Neuronal stem cell (in vitro differentiated cells): ENCODE measurements around the gene UBXN7.
A peak's percentile ranks its signal among the peaks of the same experiment; 100 is the strongest.
"Not testable (repeated sequence)": the region's sequence is repeated elsewhere in the genome, so short reads cannot be mapped to it uniquely, and the experiment has no call there.

Source experiments
- DNase-seq: peaks from one replicate; pipeline ENCODE4 v3.0.0-alpha.2; 2013; ENCODE audit warnings: low spot score
- H2AFZ ChIP-seq: one replicate; pipeline ENCODE4 v1.6.1; 2013; ENCODE audit warnings: mild to moderate bottlenecking, low read length, inconsistent platforms
- H2AK5ac ChIP-seq: 2 replicates; pipeline ENCODE4 v1.6.1; 2013; ENCODE audit warnings: low read depth, mild to moderate bottlenecking, inconsistent platforms, low read length, moderate library complexity, mixed read lengths
- H2BK120ac ChIP-seq: 2 replicates; pipeline ENCODE4 v1.6.1; 2013; ENCODE audit warnings: low read depth, mild to moderate bottlenecking, inconsistent platforms, low read length, moderate library complexity, mixed read lengths
- H2BK12ac ChIP-seq: one replicate; pipeline ENCODE4 v1.6.1; 2013; ENCODE audit warnings: low read length, inconsistent platforms
- H2BK15ac ChIP-seq: 2 replicates; pipeline ENCODE4 v1.6.1; 2013; ENCODE audit warnings: mild to moderate bottlenecking, low read length, inconsistent platforms, mixed read lengths
- H2BK5ac ChIP-seq: one replicate; pipeline ENCODE4 v1.6.1; 2013; ENCODE audit warnings: inconsistent platforms, mild to moderate bottlenecking, low read length, moderate library complexity
- H3K14ac ChIP-seq: one replicate; pipeline ENCODE4 v1.6.1; 2013; ENCODE audit warnings: low read length, inconsistent platforms
- H3K18ac ChIP-seq: 2 replicates; pipeline ENCODE4 v1.6.1; 2013; ENCODE audit warnings: low read length, inconsistent platforms
- H3K23ac ChIP-seq: 2 replicates; pipeline ENCODE4 v1.6.1; 2013; ENCODE audit warnings: low read depth, mild to moderate bottlenecking, mixed read lengths, low read length, inconsistent platforms; ENCODE audit not compliant: poor library complexity
- H3K27ac ChIP-seq: replicated peaks from 3 replicates; pipeline ENCODE4 v1.5.1; 2013; ENCODE audit warnings: low read length, inconsistent platforms
- H3K27me3 ChIP-seq, 3 experiments: 2 replicates each; pipeline ENCODE4 v1.6.1; 2013; ENCODE audit warnings: low read length in 3 of 3, mild to moderate bottlenecking in 2 of 3, inconsistent platforms in 1 of 3, low read depth in 1 of 3, mixed read lengths in 1 of 3, moderate library complexity in 1 of 3; ENCODE audit not compliant: control insufficient read depth in 3 of 3, insufficient read depth in 3 of 3
- H3K36me3 ChIP-seq, 2 donors: replicated peaks in 1 of 2; 2 replicates each; pipeline ENCODE4 v1.6.1; 2013; ENCODE audit warnings: low read length in 2 of 2; ENCODE audit not compliant: control insufficient read depth in 2 of 2, insufficient read depth in 2 of 2
- H3K4ac ChIP-seq: 2 replicates; pipeline ENCODE4 v1.6.1; 2013; ENCODE audit warnings: inconsistent platforms, mild to moderate bottlenecking, low read length, moderate library complexity
- H3K4me1 ChIP-seq, 2 donors: 1 replicate in 1 of 2; 2 replicates in 1 of 2; pipeline ENCODE4 v1.6.1; 2013; ENCODE audit warnings: low read length in 2 of 2, low read depth in 1 of 2; ENCODE audit not compliant: control insufficient read depth in 2 of 2, insufficient read depth in 1 of 2
- H3K4me2 ChIP-seq: one replicate; pipeline ENCODE4 v1.6.1; 2013; ENCODE audit warnings: mild to moderate bottlenecking, low read length, inconsistent platforms; ENCODE audit not compliant: insufficient read depth, poor library complexity, severe bottlenecking
- H3K4me3 ChIP-seq, 2 donors: 2 replicates each; pipeline ENCODE4 v1.5.1; 2013; ENCODE audit warnings: low read length in 2 of 2, mild to moderate bottlenecking in 2 of 2, inconsistent platforms in 1 of 2, moderate library complexity in 1 of 2
- H3K79me1 ChIP-seq: one replicate; pipeline ENCODE4 v1.6.1; 2013; ENCODE audit warnings: low read depth, mild to moderate bottlenecking, inconsistent platforms, low read length, moderate library complexity
- H3K9ac ChIP-seq: one replicate; pipeline ENCODE4 v1.6.1; 2013; ENCODE audit warnings: mild to moderate bottlenecking, low read depth, low read length, inconsistent platforms; ENCODE audit not compliant: poor library complexity
- H3K9me3 ChIP-seq, 2 donors: replicated peaks in 1 of 2; 2 replicates each; pipeline versions ENCODE3 to v1.6.1; 2013; ENCODE audit warnings: low read length in 2 of 2, mild to moderate bottlenecking in 2 of 2, inconsistent platforms in 1 of 2, low read depth in 1 of 2, mixed read lengths in 1 of 2, moderate library complexity in 1 of 2; ENCODE audit not compliant: control insufficient read depth in 2 of 2, insufficient read depth in 1 of 2
- H4K8ac ChIP-seq: one replicate; pipeline ENCODE4 v1.6.1; 2013; ENCODE audit warnings: low read depth, mild to moderate bottlenecking, inconsistent platforms, low read length, moderate library complexity
- H4K91ac ChIP-seq: one replicate; pipeline ENCODE4 v1.6.1; 2013; ENCODE audit warnings: low read length, low read depth, mild to moderate bottlenecking, inconsistent platforms; ENCODE audit not compliant: poor library complexity
- WGBS, 2 donors: extraction: QIAGEN DNeasy Blood & Tissue Kit; methylation state at CpG; one replicate each; pipeline ENCODE4 v1.1.7; 2013; ENCODE audit warnings: missing lambda C conversion rate in 2 of 2, mixed read lengths in 1 of 2; ENCODE audit not compliant: insufficient read length in 2 of 2, insufficient replicate concordance in 1 of 2; ENCODE audit errors: extremely low coverage in 2 of 2; 5-methylcytosine and 5-hydroxymethylcytosine counted together

UBXN7 gene

GRCh38 chr3:196320137-196320536 is 112.1 kb downstream of the UBXN7 start:
- Histone ChIP-seq H4K8ac (no peak overlapping the region), H2BK12ac (no peak overlapping the region), H3K14ac (no peak overlapping the region), H2BK15ac (no peak overlapping the region), H3K27me3 (no peaks in the 10 kb centered on the region), H2AFZ (no peak overlapping the region), H2BK120ac (no peak overlapping the region), H3K27ac (no peak overlapping the region), H3K9me3 (peaks cover 0 to 2% of the 10 kb centered on the region in 2 donors), H2AK5ac (no peak overlapping the region), H3K18ac (no peak overlapping the region), H3K4me3 (no peak overlapping the region), H2BK5ac (no peak overlapping the region), H3K9ac (no peak overlapping the region), H3K79me1 (peaks cover 3% of the 10 kb centered on the region), H3K36me3 (peaks cover 0 to 11% of the 10 kb centered on the region in 2 donors), H3K4me2 (no peak overlapping the region), H3K4me1 (no peaks in the 10 kb centered on the region), H3K23ac (no peak overlapping the region), H4K91ac (no peak overlapping the region), H3K4ac (no peak overlapping the region)
- DNase-seq, result no peak
- WGBS, 2 donors, result no CpG with 5 or more reads among the region's 3 CpGs

- no CpG with 5 or more reads among the region's 92 CpGs for WGBS, 2 donors
- H3K4ac ChIP-seq, result peak within 1 kb of the TSS; percentile 6
- H2AK5ac ChIP-seq, result peak within 1 kb of the TSS; percentile 84
- H3K4me2 ChIP-seq, result peak within 1 kb of the TSS; percentile 83
- no peaks in the 10 kb centered on the region for H3K27me3 ChIP-seq
- H2BK120ac ChIP-seq, result no peak within 1 kb of the TSS
- H3K27ac ChIP-seq, result peak within 1 kb of the TSS; percentile 64
- H2AFZ ChIP-seq, result peak within 1 kb of the TSS; percentile 100
- peak within 1 kb of the TSS; percentile 83 for H3K9ac ChIP-seq
- H4K91ac ChIP-seq, result peak within 1 kb of the TSS; percentile 81
- peak within 1 kb of the TSS; percentile 3 for H3K23ac ChIP-seq
- peak within 1 kb of the TSS; percentile 85 to 98 for H3K4me3 ChIP-seq
- H3K14ac ChIP-seq, result peak within 1 kb of the TSS; percentile 99
- H4K8ac ChIP-seq, result no peak within 1 kb of the TSS
- no peaks in the 10 kb centered on the region for H3K4me1 ChIP-seq
- peaks cover 0 to 2% of the 10 kb centered on the region in 2 donors for H3K9me3 ChIP-seq
- peak; percentile 88 for DNase-seq
- H3K79me1 ChIP-seq, result peaks cover 3% of the 10 kb centered on the region
- H2BK5ac ChIP-seq, result peak within 1 kb of the TSS; percentile 1
- peaks cover 5 to 23% of the 10 kb centered on the region in 2 donors for H3K36me3 ChIP-seq
- peak within 1 kb of the TSS; percentile 78 for H3K18ac ChIP-seq
- no peak within 1 kb of the TSS for H2BK12ac ChIP-seq
- no peak within 1 kb of the TSS for H2BK15ac ChIP-seq
Measured at GRCh38 chr3:196317687-196318467, 114.3 kb downstream of the UBXN7 start, which contains the start of gene DYNLT2B. Gene DYNLT2B (minus strand): TSS chr3:196318240. CDS start chr3:196318152, 88 bp downstream.

- not testable (repeated sequence) for H3K27me3 ChIP-seq, H2BK12ac ChIP-seq, H3K79me1 ChIP-seq, DNase-seq, H3K9me3 ChIP-seq, H3K23ac ChIP-seq, H2BK15ac ChIP-seq, H2BK120ac ChIP-seq, H4K8ac ChIP-seq, H3K4me1 ChIP-seq
- peaks cover 5 to 29% of the 10 kb centered on the region in 2 donors for H3K36me3 ChIP-seq
- H3K27ac ChIP-seq, result peak overlapping the region; percentile 64
- H4K91ac ChIP-seq, result peak overlapping the region; percentile 81
- peak overlapping the region; percentile 6 for H3K4ac ChIP-seq
- peak overlapping the region; percentile 1 for H2BK5ac ChIP-seq
- H3K9ac ChIP-seq, result peak overlapping the region; percentile 83
- peak overlapping the region; percentile 83 for H3K4me2 ChIP-seq
- peak overlapping the region; percentile 100 for H2AFZ ChIP-seq
- H2AK5ac ChIP-seq, result peak overlapping the region; percentile 84
- H3K14ac ChIP-seq, result peak overlapping the region; percentile 99
- H3K18ac ChIP-seq, result peak overlapping the region; percentile 78
- WGBS, 2 donors, result no CpG with 5 or more reads among the region's 17 CpGs
- H3K4me3 ChIP-seq, result peak overlapping the region; percentile 85 to 98
Measured at GRCh38 chr3:196316799-196317686, 115.2 kb downstream of the UBXN7 start.

- no peak overlapping the region for H2AFZ ChIP-seq
- H3K9ac ChIP-seq, result no peak overlapping the region
- H2AK5ac ChIP-seq, result no peak overlapping the region
- peaks cover 3% of the 10 kb centered on the region for H3K79me1 ChIP-seq
- H3K9me3 ChIP-seq, result peaks cover 0 to 2% of the 10 kb centered on the region in 2 donors
- H3K14ac ChIP-seq, result no peak overlapping the region
- no peak overlapping the region for H4K8ac ChIP-seq
- no peaks in the 10 kb centered on the region for H3K4me1 ChIP-seq
- H4K91ac ChIP-seq, result no peak overlapping the region
- H2BK15ac ChIP-seq, result no peak overlapping the region
- H3K4ac ChIP-seq, result no peak overlapping the region
- DNase-seq, result no peak
- no peak overlapping the region for H2BK5ac ChIP-seq
- no peak overlapping the region for H3K4me2 ChIP-seq
- H2BK120ac ChIP-seq, result no peak overlapping the region
- no CpG with 5 or more reads among the region's 1 CpG for WGBS, 2 donors
- H3K4me3 ChIP-seq, result no peak overlapping the region
- peaks cover 5 to 30% of the 10 kb centered on the region in 2 donors for H3K36me3 ChIP-seq
- no peaks in the 10 kb centered on the region for H3K27me3 ChIP-seq
- no peak overlapping the region for H2BK12ac ChIP-seq
- no peak overlapping the region for H3K23ac ChIP-seq
- H3K18ac ChIP-seq, result no peak overlapping the region
- no peak overlapping the region for H3K27ac ChIP-seq
Measured at GRCh38 chr3:196315821-196316220, 116.4 kb downstream of the UBXN7 start.
